Activated T-cell treated with anti-CD3 and anti-CD28 coated beads for 24 hours (primary cell): ENCODE data around the gene SGSM1.

Experiments used
- DNase-seq: peaks from one replicate; pipeline ENCODE4 v3.0.0-alpha.2; 2020; ENCODE audit warnings: low read depth

The SGSM1 gene

GRCh38 chr22:24951942-24952836 lies 146.2 kb downstream of the SGSM1 start, which contains the start of gene KIAA1671:
Gene KIAA1671 (plus strand): TSS chr22:24952716. CDS start chr22:25028000, 75,284 bp downstream.
- peak; percentile 83 for DNase-seq

- no peak for DNase-seq
These were observed 146.9 kb downstream of the SGSM1 start for GRCh38 chr22:24952837-24953383.

GRCh38 chr22:24953384-24954113 lies 147.5 kb downstream of the SGSM1 start:
- DNase-seq: no peak

GRCh38 chr22:24954114-24954463 lies 148.1 kb downstream of the SGSM1 start:
- no peak for DNase-seq

- no peak for DNase-seq
These were observed 148.8 kb downstream of the SGSM1 start for GRCh38 chr22:24954856-24955255.

- DNase-seq: no peak
These were observed 151.0 kb downstream of the SGSM1 start for GRCh38 chr22:24957043-24957442.

GRCh38 chr22:24961217-24961844 lies 155.3 kb downstream of the SGSM1 start:
- no peak for DNase-seq

- no peak for DNase-seq
These were observed 156.1 kb downstream of the SGSM1 start for GRCh38 chr22:24962094-24962493.

GRCh38 chr22:24962835-24963234 lies 156.8 kb downstream of the SGSM1 start:
- DNase-seq: no peak

- DNase-seq: no peak
These were observed 158.4 kb downstream of the SGSM1 start for GRCh38 chr22:24964441-24964840.

- no peak for DNase-seq
These were observed 160.0 kb downstream of the SGSM1 start for GRCh38 chr22:24965822-24966626.

- DNase-seq: no peak
These were observed 162.1 kb downstream of the SGSM1 start for GRCh38 chr22:24968066-24968561.

- no peak for DNase-seq
These were observed 163.7 kb downstream of the SGSM1 start for GRCh38 chr22:24969560-24970301.

- DNase-seq: no peak
These were observed 166.4 kb downstream of the SGSM1 start for GRCh38 chr22:24972369-24972768.

GRCh38 chr22:24973872-24974271 lies 167.9 kb downstream of the SGSM1 start:
- no peak for DNase-seq

GRCh38 chr22:24975125-24975640 lies 169.2 kb downstream of the SGSM1 start:
- DNase-seq: no peak

- no peak for DNase-seq
These were observed 169.9 kb downstream of the SGSM1 start for GRCh38 chr22:24975813-24976341.

GRCh38 chr22:24976442-24977218 lies 170.6 kb downstream of the SGSM1 start:
- DNase-seq: no peak
